Stimulated activated CD8-positive, alpha-beta memory T cell treated with anti-CD3 and anti-CD28 coated beads, Interleukin-4, amount 100 ng/mL, for 48 hours (primary cell): Measurements from ENCODE around the gene UGCG.
"Not testable (repeated sequence)": the region's sequence is repeated elsewhere in the genome, so short reads cannot be mapped to it uniquely, and the experiment has no call there.

Experiments
- DNase-seq: peaks from one replicate; pipeline ENCODE4 v3.0.0-alpha.2; 2020

Gene UGCG

DNA sequence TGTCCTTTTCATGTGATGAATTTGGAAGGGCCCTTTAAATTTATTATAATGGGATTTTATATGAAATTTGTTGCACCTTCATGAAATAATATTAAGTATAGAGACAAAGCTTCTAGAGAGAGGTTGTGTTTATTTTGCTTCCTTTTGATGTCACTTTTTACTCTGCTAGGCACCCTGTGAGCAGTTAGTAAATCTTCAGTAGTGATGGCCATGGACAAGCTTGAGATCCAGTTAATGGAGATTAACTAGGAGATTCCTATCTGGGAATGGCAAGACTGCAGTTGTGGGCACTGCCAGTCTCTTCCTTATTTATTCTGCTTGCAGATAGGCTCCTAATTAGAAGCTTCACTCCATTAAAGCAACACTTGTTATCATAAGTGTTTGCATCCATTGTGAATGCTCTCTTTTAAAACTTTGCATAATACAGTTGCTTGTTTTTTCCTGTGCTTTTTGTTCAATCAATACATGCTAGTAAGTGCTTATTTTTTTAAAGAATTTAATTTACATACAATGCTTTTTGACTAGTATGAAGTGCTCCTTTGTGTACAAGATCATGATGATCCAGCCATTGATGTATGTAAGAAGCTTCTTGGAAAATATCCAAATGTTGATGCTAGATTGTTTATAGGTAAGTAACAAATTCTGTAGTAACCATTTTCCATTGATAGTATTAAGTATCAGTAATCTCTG is 25.9 kb downstream of the UGCG start:
- no peak for DNase-seq

DNA sequence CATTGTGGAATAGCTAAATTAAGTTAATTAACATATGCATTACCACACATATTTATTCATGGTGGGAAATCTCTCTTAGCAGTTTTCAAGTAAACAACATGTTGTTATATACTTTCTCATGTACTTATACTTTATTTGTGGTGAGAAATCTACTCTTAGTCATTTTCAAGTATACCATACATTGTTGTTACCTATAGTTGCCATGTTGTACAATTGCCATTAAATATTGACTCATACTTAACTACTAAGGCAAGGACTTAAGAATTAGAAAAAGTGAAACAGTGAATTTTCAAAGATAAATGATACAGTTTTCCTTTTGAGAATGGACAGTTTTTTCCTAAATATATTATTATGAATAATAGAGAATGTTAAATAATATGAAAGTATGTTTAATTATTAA is 27.7 kb downstream of the UGCG start:
- DNase-seq = no peak

DNA sequence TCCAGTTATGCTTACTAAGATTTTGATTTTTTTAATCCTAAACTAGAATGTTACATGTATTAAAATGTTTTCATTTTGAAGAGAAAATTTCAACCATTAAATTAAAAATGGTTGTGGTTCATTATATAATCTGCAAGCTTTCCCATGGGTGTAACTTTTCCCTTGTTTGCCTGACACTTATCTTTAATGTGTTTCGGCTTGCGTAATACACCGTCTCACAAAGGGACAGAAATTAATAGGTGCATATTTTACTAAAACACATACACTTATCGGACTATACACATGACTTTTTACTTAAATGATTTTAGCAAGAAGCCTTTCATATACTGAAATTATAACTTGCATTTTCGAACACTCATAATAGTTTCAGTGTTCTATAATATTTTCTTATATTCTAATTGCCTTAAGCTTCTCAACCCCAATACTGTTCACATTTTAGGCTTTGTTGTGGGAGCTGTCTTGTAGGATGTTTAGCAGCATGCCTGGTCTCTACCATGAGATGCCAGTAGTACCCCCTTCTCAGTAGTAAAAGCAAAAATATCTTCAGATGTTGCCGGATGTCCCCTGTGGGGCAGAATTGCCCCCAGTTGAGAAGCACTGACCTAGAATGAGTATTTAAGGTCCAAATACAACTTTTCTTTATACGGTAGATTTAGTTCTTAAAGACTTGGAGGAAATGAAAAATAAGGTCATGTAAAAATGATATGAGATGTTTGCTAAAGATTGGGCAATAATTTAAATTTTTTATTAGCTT is 28.6 kb downstream of the UGCG start:
- no peak for DNase-seq

DNA sequence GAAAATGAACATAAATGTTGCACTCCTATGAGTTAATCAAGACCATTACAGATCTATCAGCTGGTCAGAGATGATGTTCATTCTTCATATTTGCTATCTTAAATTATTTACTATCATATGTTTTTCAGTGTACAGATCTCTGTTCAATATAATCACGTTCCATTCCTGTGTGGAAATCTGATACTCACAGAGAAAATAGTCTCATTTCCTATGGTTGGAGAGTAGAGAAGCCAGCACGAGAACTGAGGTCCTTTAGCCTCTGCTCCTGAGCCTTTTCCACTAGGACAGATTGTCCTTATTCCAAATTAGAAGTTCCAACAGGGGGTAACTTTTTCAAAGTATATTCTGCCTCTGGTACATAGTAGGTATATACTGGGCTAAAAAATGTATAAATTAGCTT is 29.2 kb downstream of the UGCG start:
- no peak for DNase-seq

DNA sequence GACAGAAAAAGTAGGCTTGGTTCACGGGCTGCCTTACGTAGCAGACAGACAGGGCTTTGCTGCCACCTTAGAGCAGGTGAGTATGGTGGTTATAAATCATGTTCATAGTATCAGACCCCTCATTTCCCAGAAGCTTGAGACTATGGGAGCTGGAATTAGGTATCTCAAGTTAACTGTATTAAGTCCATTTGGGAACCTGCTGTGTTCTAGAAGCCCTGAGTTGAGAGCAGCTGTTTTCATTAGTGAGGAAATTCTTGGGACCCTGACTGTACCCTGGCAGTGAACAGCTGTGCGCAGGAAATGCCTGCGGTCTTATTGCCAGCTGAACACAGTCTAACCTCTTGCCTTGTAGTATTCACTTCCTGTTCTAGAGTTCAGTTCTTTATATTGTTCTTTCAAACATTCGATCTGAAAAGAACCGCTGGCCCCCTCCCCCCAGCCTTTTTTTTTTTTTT is 29.8 kb downstream of the UGCG start:
- DNase-seq = peak; percentile 55

DNA sequence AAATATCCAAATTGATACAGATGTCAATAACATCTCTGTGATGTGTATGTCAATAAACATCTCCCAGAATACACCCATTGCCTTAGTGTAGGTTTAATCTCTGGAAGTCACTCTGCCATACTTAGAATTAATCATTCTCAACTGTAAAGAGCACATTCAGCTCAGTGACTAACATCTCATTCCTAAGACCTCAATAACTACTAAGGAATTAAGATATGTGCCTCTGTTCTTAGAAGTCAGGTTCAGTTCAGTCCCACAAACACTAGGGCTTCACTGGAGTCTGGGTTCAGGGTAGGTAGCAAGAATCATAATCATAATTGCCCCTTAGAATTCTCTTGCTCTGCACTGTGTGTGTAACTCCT is 31.7 kb downstream of the UGCG start:
- DNase-seq = no peak

DNA sequence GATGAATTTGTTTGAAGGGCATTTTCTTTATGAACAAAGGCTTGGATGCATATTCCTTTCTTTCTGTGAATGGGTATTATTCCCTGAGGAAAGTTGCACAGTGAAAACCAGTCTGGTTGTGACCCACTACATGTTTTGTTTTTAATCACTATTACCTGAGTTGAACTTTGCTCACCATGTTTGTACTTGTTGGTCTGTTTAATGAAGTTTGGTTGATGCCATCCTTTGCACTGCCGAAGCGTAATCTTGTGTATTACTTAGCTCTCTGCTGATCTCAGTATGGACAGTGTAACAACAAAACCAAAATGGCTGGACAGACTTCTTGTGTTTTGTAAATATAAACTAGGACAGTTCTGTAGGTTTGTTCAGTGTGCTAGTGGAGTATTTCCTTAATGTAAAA is 38.1 kb downstream of the UGCG start:
- DNase-seq = no peak

DNA sequence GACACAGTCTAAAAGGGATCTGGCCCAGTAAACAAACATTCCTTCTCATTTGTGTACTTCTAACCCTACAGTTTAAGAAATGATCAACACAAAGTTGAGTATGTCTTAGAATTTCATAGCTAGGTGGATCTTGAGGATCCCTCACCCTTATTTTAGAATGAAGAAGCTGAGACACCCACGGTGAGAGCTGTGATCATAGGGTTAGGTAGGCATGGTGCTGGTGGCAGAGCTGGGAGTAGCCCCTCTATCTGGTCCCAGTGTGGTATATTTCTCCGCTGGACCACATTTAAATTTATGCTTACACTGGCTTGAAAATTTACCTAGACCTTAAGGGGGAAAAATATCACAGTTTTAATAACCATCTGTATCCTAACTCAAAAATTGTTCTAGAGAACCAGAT is 39.8 kb downstream of the UGCG start:
- no peak for DNase-seq

DNA sequence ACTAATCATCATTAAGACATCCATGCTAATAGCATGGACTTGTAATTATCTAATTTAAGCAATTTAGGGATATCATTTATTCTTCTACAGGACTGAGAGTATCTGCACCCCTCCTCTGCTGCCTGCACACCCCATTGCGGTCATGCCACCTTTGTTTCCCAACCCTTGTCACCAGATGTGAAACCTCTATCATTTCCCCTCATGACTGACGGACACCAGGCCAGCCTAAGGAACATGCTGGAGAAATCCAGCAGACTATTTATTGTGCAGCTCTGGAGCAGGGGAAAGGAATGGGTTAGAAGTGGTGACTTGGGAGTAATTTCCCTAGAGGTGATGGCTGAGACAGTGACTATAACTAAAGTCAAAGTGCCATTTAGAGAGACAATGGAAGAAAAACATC is 40.7 kb downstream of the UGCG start:
- no peak for DNase-seq

DNA sequence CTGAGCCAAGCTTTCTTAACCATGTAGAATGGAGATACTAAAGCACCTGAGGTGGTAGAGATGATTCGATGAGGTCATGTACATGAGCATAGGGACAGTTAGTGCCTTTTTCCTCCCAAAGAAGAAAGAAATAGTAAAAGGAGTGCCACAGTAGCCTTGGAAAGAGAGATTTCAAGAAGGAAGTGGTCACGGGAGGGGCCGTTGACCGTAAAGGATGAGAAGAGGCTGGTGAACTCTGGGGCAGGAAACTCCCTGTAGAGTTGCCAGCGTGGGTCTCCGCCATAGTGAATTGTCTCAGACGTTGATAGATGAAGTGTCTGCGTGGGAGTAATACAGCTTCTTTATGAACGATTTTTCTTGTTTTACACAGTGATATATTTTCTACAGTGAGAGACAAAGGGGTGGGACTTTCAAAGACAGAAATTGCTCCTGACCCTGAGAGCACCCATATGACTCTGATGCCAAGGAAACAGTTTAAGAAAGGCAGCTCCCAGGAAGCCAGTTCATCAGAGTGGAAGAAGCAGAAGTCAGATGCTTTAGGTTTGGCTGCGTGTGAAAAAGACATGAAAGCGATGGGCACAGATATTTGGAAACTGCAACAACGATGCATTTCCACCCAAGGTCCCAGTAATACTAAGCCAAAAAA is 41.3 kb downstream of the UGCG start:
- peak; percentile 74 for DNase-seq

DNA sequence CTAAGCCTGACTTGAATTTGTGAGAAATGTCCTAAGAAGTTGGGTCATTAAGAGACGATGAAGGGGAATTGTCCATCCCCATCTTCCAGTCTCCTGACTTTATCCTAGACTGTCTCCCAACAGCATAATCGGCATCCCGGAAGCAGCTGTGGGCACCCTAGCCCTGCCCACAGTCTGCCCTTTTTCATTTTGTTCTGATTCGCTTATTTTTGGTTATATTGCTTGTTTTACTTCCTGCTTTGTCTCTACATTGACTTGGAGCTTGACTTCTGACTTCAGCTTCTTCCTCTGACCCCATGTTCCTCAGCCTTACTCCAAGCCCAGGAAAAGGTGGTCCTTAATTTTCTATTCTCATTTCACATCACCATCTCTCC is 41.8 kb downstream of the UGCG start:
- no peak for DNase-seq

DNA sequence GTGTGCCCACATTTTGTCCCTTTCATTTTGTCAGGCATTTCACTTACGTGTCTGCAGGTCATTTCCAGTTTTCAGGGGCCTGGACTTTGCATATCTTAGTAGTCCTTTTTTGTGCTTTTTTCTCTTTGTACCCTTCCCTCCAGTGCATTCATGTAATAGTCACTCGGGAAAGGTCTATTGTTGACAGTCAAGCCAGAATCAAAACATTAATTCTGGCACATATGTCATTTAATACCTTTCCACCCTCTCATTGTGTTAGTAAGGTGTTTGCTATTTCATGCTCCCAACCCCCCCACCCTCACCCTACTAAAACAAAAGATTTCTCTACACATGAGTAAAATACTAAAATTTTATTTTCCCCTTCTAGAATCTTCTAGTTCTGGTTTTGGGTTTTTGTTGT is 42.7 kb downstream of the UGCG start:
- DNase-seq = no peak

DNA sequence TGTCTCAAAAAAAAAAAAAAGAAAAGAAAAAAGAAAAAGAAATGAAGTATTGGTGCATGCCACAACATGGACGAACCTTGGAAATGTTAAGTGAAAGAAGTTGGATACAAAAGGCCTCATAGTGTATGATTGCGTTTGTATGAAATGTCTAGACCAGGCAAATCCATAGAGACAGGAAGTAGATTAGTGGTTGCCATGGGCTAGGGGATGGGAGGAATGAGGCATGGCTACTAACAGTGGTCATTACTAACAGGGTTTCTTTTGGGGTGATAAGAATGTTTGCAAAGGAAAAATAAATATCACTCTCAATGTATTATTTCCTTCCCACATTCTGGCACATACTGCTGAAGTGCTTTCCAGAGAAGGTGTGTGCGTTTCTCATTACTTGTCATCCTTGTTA is 44.1 kb downstream of the UGCG start:
- no peak for DNase-seq

DNA sequence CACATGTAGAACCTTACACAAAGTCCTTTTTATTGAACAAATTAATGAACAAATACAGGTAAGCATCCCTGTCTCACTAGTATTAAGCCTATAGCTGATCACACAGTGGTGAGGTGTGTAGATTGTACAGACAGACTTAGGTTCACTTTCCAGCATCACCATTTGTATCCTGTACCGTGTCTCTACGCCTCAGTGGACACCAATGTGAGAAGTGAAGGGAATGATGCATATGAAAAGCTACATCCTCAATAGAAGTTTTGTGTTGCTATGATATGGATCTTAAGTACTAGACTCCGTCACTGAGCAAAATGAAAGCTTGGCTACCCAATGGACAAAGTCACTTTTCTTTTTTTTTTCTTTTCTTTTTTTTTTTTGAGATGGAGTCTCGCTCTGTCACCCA is 46.6 kb downstream of the UGCG start:
- no peak for DNase-seq

DNA sequence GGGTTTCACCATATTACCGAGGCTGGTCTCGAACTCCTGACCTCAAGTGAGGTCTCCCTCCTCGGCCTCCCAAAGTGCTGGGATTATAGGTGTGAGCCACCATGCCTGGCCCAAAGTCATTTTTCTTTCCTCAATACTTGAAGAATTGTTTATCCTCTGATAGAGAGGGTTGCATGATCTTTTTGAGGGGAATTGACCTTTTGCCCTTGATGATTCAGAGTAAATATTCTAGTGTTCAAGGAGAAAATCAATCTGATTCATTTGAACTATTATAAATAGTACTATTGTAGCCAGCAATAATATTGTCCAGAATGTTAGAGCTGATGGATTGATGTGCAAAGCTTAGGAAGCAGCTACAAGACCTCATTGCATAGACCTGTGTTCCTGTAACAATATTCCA is 47.1 kb downstream of the UGCG start:
- no peak for DNase-seq

DNA sequence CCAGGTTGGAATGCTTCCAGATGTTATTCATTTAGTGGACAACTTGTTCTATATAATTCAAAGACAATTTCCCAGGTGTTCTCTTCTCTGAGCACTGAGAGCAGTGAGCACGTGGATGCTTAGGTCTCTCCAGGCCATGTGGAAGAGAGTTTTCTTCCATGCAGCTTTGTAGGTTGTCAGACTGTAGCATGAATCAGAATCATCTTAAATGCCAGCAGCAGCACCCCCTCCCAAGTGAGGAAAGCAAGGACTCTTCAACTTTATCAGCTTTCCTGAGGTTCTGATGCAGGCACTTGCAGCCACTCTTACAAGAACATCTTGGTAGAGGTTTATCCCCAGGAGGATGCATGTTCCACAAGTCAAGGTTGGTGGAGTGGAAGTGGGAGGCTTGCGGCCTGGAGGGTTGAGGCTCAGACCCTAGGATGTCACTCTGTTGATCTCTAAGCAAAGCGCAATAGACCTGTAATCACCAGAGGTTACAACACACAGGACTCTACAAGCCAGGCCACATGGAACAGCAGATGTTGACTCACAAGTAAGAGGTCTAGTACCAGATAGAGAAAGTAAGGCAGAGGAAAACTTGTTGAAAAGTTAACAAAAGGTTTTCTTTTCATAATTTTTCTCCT is 47.7 kb downstream of the UGCG start:
- DNase-seq = no peak

DNA sequence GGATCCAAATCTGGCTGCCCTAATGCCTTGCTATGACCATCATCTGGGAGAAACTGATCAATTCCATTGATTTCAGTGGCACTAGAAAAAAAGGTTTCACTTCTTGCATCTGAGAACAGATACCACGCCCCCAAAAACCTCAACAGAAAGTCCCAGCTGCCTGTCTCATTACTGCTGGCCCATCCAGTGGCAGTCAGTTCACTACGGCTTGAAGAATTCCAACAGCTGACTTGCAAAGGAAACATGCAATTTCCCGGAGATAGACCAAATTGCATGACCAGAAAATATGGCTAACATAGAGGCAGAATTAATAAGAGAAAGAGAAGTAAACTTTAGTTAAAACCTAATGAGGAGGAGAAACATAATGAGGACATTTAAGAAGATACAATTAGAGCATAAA is 48.6 kb downstream of the UGCG start:
- peak; percentile 50 for DNase-seq

DNA sequence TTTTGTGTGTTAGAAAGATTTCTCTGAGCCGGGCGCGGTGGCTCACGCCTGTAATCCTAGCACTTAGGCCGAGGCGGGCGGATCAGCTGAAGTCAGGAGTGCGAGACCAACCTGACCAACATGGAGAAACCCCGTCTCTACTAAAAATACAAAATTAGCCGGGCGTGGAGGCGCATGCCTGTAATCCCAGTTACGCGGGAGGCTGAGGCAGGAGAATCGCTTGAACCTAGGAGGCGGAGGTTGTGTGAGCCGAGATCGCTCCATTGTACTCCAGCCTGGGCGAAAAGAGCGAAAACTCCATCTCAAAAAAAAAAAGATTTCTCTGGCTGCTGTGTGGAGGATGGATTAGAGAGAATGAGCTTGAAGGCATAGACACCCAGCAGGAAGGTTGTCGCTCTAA is 51.5 kb downstream of the UGCG start:
- not testable (repeated sequence) for DNase-seq

DNA sequence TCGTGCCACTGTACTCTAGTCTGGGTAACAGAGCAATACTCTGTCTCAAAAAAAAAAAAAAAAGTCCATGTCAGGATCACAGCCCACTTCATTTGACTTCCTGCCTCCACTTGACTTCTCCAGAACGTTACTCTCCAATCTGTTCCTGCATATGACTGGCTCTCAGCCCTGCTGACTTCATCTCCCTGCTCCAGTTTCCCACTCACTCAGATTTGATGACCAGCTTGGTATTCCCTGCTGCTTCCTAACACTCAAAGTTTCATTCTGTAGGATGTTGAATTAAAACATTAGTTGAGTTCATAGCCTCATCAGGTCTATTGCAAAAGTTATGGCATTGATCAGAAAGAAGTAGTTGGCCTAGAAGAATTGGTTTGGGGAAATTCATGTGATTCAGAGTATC is 52.3 kb downstream of the UGCG start:
- no peak for DNase-seq

DNA sequence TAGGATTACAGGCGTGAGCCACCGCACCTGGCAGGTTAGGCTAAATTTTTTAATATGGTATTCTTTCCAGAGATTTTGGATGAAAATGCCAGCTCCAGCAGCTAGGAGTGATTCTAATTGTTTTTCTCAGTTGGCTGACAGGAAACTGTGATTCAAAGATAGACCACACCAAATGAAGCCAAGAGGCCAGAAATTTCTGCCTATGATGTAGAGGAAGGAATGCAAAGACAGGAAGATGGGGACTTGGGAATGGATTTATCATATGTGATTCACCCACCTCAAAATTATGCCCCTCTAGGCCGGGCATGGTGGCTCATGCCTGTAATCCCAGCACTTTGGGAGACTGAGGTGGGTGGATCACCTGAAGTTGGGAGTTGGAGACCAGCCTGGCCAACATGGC is 53.3 kb downstream of the UGCG start:
- no peak for DNase-seq

DNA sequence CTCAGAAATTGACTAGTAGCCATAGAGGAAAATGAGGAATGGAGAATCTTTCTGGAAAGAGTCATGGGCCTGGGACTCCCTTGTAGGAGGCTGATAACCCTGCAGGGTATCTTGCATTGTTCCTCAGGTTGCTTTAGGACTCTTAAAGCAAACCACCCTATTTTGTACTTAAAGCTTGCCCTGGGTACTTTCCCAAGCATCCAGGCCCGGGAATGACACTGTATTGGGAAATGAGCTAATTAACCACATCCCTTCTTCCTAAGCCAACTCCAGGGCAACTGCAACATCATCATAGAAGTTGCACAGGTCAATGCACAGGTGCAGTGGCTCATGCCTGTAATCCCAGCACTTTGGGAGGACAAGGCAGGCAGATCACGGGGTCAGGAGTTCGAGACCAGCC is 55.9 kb downstream of the UGCG start:
- DNase-seq = no peak

DNA sequence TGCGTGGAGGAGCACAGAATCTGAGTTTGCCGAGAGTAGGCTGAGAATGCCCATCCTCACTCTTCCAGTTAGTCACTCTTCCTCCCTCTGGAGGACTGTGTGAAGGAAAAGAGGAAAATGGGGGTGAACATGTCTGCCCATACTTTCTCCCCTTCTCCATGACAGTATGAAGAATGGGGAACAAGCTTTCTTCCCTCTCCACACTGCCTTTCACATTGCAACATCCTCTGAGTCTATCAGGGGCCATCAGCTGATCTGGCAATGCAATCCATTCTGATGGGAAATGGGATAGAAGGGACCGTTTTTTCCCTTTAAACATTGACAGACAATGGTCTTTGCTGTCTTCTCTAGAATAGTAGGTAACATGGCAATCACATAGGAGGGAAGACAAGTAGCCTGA is 56.8 kb downstream of the UGCG start:
- DNase-seq = no peak

DNA sequence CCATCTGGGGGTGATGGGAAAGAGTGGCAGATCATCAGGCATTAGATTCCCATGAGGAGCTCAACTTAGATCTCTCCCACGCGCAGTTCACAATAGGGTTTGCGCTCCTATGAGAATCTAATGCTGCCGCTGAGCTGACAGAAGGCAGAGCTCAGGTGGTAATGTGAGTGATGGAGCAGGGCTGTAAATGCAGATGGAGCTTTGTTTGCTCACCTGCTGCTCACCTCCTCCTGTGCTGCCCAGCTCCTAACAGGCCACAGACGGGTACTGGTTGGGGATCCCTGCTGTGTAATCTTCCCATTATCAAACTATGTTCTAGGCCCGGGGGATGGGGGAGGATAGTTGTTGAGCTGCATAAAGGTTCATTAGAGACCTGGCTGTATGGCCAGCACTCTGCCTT is 58.4 kb downstream of the UGCG start:
- DNase-seq = no peak
